Epithelial cell of prostate (primary cell): Measurements from ENCODE around the gene DERL2.
"Not testable (repeated sequence)": the region's sequence is repeated elsewhere in the genome, so short reads cannot be mapped to it uniquely, and the experiment has no call there.

Experiments used
- DNase-seq: peaks from one replicate; pipeline ENCODE4 v3.0.0-alpha.2; 2011; ENCODE audit warnings: low read depth, low spot score
- H3K27ac ChIP-seq: fragments of 450-650 bp; 2 replicates; pipeline ENCODE4 v1.5.1; 2017; ENCODE audit warnings: mild to moderate bottlenecking

Gene DERL2

DNA sequence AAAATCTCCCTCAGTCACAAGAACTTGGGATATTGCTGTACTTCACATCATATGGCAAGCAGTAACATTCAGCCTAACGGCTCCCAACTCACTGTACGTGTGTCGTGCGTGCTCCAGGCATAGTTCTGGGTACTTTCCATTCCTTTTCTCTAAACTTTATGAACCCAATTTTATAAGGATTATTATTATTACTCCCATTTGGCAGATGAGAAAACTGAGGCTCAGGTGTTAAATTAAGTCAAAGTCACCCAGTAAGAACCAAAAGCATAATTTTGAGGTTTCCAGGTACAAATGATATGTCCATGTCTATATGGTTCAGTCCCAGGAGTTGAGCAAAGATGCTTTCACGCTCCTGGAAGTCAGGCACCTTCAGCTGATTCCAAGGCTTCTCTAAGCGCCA is 42.2 kb downstream of the DERL2 start:
- no peak overlapping the region for H3K27ac ChIP-seq
- DNase-seq: no peak

DNA sequence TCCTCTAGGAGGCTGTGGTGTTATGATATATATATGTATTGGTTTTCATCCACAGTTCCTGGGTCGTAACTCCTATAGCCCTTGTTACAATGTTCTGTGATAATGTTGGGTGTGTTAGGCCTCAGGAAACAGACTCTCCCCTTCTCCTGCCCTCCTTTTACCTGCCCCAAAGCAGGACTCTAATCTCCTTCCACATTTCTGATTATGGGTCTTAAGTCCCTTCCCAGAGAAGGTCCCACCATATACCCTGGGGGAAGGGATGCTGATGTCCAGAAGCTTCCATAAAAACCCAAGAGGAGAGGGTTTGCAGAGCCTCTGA is 46.6 kb downstream of the DERL2 start:
- peak overlapping the region; percentile 73 for H3K27ac ChIP-seq
- no peak for DNase-seq

DNA sequence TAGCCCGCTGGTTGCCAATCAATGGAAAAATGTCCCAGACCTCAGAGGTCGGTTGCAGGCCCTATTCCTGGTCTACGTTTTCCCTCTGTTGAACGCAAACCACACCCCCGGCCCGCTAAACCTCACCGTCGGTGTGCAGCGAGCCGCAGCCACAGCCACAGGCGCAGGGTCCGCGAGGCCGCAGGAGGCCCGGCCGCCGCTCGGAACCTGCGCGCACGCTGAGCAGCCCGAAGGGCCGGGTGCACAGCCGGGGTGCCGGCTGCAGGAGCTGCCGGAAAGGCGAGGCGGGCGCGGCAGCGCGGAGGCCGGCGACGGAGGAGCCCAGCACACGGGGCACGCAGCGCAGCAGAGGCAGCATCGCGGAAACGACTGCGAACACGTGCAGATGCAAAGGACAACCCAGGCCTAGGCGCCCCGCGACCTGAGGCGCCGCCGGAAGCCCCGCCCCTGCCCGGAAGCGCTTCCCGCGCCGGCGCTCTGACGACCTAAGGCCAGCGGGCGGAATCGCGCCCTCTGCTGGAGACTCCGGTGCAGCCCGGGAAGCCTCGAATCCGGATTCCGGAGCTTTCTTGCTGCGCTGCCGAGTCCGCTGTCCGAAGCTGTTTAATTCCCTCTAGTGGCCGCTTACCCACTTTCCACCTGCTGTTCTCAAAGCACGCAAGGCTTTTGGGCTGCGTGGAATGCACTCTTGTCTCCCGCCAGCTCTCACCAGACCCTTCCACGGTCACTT is 47.1 kb downstream of the DERL2 start, which contains the start of gene C1QBP:
Gene C1QBP (minus strand): TSS at position 440 of the 730 bp plus-strand sequence. CDS start 82 bp downstream, at position 358.
- peak within 1 kb of the TSS; percentile 73 for H3K27ac ChIP-seq
- peak; percentile 50 for DNase-seq

DNA sequence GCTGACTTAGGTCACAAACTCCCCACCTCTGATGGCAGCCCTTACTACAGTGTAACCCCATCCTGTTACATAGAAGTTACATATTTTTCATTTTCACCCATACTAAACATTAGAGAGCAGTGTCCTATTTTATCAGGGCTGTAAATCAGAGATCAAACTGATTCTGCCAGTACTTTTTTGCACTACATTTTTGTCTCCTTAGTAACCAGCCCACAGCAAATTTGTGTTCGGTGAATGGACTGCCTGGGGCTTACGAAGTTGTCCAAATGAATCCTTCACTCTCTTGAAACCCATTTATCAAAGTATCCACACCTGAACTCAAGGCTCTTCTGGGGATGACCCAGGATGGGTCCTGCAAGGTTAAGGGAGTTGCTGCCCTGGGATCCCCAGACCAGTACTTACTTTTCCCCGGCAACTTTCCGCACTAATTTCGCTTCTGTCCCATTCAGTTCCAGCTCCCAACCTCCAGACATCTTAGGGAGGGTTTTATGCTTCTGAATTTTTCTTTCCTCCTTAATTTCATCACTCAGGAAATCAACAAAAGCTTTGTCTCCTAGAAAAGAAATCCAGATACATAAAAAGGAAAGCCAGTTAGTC is 48.2 kb downstream of the DERL2 start:
- H3K27ac ChIP-seq: peak overlapping the region; percentile 73
- DNase-seq: no peak

DNA sequence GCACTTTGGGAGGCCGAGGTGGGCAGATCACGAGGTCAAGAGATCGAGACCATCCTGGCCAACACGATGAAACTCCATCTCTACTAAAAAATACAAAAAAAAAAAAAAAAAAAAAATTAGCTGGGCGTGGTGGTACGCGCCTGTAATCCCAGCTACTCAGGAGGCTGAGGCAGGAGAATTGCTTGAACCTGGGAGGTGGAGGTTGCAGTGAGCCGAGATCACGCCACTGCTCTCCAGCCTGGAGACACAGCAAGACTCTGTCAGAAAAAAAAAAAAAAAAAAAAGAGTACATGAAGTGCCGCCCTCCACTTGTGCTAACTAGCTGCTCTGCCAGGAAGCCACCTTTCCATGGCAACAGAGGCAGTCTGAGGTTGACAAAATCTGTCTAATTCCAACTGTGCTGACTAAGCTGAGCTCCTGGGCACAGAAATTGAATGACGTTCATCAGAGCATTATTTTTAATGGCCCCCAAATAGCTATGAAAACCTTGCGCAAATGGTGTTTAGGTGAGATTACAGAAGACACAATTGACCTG is 50.1 kb downstream of the DERL2 start:
- not testable (repeated sequence) for DNase-seq
- H3K27ac ChIP-seq: peak overlapping the region; percentile 73

DNA sequence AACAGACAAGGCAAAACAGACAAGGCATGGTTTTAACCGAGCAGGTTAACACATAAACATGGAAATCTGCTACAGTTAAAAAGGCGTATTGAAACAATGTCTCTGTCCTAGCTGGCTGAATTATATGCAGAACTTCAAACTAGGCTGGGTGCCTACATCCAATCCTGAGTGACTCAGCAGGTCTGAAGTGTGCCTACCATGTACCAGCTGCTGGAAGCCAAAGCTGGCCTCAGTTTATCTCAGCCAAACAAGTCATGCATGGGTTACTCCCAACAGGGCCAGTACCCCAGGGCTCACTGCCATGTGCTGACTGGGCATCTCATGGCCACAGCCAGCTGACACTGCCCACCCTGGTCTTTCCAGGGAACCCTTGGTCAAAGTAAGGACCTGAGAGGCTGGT is 51.0 kb downstream of the DERL2 start:
- no peak for DNase-seq
- peak overlapping the region; percentile 10 for H3K27ac ChIP-seq

DNA sequence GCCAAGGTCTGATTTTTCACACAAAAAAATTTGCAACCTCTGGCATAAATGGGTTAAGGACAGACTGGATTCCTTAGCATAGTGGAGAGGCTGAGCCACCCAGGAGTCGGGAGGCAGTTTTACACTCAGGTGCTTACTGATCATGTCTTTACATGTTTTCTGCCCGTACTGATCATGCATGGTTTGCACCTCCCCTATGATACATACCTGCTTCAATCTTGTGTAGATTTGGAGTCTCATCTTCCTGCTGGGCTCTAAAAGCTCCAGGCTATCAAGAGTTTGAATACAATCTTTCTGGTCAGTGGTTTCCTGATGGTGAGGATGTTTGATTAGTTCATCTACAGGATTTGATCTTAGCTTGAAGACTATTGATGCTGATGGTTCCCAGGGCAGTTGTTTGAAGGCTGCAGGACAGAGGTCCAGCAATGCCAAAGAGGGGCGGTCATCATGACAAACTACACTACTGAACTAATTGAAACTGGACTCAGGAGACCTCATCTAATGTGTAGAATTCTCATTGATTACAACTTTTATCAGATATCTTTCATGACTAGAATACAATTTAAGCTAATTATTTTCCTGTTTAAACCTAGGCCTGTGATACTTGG is 53.9 kb downstream of the DERL2 start:
- H3K27ac ChIP-seq: peak overlapping the region; percentile 77
- DNase-seq: peak; percentile 70

DNA sequence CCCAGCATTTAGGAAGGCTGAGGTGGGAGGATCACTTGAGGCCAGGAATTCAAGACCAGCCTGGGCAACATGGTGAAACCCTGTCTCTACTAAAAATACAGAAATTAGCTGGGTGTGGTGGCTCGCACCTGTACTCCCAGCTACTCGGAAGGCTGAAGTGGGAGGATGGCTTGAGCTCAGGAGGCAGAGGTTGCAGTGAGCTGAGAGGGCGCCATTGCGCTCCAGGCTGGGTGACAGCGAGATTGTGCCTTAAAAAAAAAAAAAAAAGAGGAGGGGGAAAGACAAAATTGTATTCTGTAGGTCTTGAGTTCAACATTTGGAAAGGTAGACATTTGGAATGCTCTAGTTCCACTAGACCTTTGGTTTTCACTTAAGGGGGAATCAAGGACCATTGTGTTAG is 54.7 kb downstream of the DERL2 start:
- peak overlapping the region; percentile 77 for H3K27ac ChIP-seq
- not testable (repeated sequence) for DNase-seq

DNA sequence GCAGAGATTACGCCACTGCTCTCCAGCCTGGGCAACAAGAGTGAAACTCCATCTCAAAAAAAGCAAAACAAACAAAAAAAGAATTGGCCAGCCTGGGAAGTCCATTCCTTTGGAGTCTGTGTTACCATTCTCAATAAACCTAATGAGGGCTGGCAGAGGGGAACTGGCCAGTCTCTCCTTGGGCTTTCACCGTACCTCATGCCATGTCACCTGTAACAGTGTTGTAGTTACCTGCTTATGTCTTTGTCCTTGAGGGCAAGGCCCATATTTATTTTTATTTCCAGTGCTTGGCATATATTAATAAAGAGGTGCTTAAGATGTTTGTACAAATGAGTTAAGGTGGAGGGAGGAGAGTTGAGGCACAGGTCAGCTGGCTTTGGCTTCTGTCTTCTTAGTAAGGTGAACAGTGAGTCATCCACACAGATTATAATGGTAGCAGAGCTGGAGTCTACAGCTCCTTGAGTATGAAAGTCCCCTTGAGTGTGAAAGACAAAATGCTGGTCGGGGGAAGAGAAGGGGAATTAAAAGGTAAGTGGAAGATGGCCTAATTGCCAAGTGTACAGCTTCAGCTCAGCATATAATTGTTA is 55.5 kb downstream of the DERL2 start:
- peak overlapping the region; percentile 77 for H3K27ac ChIP-seq
- DNase-seq: no peak

DNA sequence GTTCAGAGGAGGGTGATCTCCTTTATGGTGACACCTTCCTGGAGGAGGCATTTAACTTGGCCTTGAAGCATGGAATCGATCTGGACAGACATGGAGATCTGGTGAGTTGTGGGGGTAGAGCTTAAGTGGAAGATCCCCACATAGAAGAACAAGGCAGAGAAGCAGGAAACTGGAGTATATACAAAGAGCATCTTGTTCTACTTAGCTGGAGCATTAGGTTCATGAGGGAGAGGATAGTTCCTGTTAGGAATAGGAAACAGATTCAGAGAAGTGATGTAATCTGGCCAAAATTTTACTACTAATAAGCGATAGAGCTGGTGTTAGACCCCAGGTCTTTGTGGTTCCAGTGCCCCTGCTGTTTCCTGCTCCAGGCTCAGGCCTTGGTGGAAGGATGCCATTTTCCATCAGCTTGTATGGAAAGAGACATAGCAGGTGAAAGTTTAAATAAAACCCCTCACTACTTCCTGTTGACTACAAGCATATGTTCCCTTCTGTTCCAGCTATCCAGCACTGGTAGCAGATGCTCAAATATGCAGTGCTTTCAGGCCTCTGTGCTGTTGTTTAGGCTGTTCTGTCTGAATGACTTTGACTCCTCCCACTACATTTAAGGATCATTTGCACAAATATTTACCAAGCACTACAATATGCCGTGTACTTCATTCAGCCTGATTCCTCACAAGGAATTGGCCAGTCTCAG is 56.6 kb downstream of the DERL2 start:
- DNase-seq: no peak
- peak overlapping the region; percentile 77 for H3K27ac ChIP-seq

DNA sequence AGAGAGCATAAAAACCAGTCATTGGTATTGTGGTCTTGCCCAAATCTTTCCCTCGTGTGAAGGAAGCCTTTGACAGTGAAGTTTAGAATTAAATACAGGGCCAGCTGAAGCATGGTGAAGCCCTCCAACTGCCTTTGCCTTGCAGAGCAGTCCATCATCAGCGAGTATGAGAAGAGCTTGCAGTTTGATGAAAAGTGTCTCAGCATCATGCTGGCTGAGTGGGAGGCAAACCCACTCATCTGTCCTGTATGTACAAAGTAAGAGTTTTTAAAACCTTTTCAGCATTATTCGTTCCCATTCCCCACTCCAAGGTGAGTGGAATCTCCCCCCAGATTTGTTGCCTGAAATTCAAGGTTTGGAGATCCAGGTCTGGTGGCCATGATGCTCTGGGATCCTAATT is 60.2 kb downstream of the DERL2 start:
- no peak for DNase-seq
- H3K27ac ChIP-seq: no peak overlapping the region

DNA sequence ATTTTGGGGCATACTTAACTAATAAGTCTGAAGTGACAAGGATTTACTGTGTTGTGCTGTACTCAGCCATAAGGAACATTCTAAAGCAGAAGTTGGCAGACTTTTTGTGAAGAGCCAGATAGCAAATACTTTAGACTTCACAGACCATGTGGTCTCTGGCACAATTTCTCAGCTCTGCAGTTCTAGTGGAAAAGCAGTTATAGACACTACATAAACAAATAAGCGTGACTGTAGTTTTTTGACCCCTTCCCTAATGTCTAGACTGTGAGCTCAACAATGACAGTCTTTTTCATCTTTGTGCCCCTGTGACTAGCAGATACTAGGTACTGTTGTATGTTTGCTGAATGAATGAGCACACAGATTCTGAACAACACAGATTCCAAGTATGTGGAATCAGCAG is 61.1 kb downstream of the DERL2 start:
- DNase-seq: no peak
- H3K27ac ChIP-seq: no peak overlapping the region

DNA sequence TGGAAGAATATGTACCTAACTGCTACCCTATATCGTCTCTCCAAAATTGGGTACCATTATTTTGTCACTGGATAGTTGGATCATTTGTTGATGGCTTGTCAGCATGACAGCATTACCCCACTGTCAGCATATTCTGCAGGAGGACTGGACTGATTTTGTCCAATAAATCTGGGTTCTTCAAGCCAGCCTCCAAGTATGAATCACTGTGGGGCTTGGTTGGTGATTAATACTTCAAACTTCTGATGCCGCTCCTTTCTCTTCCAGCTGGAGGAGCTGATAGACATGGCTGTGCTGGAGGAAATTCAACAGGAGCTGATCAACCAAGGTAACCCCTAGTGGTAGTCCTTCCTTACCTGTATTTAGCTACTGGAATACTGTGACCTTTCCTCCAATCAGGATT is 63.5 kb downstream of the DERL2 start:
- peak overlapping the region; percentile 80 for H3K27ac ChIP-seq
- no peak for DNase-seq
